KMS-11 (cell line): Measurements from ENCODE around the gene ZIK1.

Source experiments
- H2AFZ ChIP-seq: fragments of 200-600 bp; sonication (generic); 2 replicates; pipeline ENCODE4 v1.6.1; 2016; ENCODE audit warnings: antibody characterized with exemption, mixed run types, low read depth
- H3K27ac ChIP-seq: fragments of 200-600 bp; sonication (generic); 2 replicates; pipeline ENCODE4 v1.6.1; 2016; ENCODE audit warnings: mild to moderate bottlenecking, mixed run types
- H3K27me3 ChIP-seq: fragments of 200-600 bp; sonication (generic); 2 replicates; pipeline ENCODE4 v1.6.1; 2017; ENCODE audit warnings: mild to moderate bottlenecking, low read depth, mixed run types, moderate library complexity; ENCODE audit not compliant: insufficient read depth
- H3K36me3 ChIP-seq: fragments of 200-600 bp; sonication (generic); 2 replicates; pipeline ENCODE4 v1.6.1; 2017; ENCODE audit warnings: mild to moderate bottlenecking, mixed run types; ENCODE audit not compliant: insufficient read depth
- H3K4me1 ChIP-seq: fragments of 200-600 bp; sonication (generic); 2 replicates; pipeline ENCODE4 v1.6.1; 2016; ENCODE audit warnings: mild to moderate bottlenecking, low read depth, mixed run types; ENCODE audit not compliant: poor library complexity, severe bottlenecking
- H3K4me2 ChIP-seq: fragments of 200-600 bp; sonication (generic); 2 replicates; pipeline ENCODE4 v1.7.0; 2016; ENCODE audit warnings: mild to moderate bottlenecking, mixed run types
- H3K4me3 ChIP-seq: fragments of 200-600 bp; sonication (generic); IDR thresholded peaks from 2 replicates; pipeline ENCODE4 v1.6.1; 2017; ENCODE audit warnings: low read depth, low read length, mixed read lengths; ENCODE audit not compliant: insufficient read depth
- H3K79me2 ChIP-seq: fragments of 200-600 bp; sonication (generic); 2 replicates; pipeline ENCODE4 v1.6.1; 2016; ENCODE audit warnings: low read depth, mixed run types; ENCODE audit not compliant: insufficient read depth
- H3K9ac ChIP-seq: fragments of 200-600 bp; sonication (generic); 2 replicates; pipeline ENCODE4 v1.6.1; 2016; ENCODE audit warnings: mild to moderate bottlenecking, mixed run types
- H4K20me1 ChIP-seq: fragments of 200-600 bp; sonication (generic); 2 replicates; pipeline ENCODE4 v1.6.1; 2016; ENCODE audit warnings: mild to moderate bottlenecking, mixed run types; ENCODE audit not compliant: insufficient read depth
- TF ChIP-seq, protein P1 (sequence below): fragments of 200-600 bp; sonication (generic); conservative IDR thresholded peaks from 2 replicates; pipeline ENCODE4 v1.6.1; 2017; ENCODE audit warnings: low read depth, mild to moderate bottlenecking, antibody characterized with exemption, low read length, moderate library complexity, mixed read lengths

Gene ZIK1

DNA sequence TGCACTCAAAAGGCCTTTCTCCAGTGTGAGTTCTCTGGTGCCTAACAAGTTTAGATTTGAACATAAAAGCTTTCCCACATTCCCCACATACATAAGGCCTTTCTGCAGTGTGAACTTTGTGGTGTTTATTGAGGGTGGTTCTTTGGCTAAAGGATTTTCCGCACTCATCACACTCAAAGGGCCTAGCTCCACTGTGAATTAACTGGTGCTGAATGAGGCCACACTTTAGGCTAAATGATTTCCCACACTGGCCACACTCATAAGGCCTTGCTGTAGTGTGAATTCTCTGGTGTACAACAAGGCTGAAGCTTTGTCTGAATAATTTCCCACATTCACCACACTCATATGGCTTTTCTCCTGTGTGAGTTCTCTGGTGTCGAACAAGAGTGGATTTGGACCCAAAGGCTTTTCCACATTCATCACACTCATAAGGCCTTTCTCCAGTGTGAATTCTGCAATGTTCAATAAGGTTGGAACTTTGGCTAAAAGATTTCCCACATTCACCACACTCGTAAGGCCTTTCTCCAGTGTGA lies 11.5 kb upstream of the ZIK1 start:
- no peak overlapping the region for H2AFZ ChIP-seq
- H3K36me3 ChIP-seq, result peaks cover 22% of the 10 kb centered on the region; the same call in 1 of the 2 replicates
- H3K4me1 ChIP-seq, result no peaks in the 10 kb centered on the region
- no peak overlapping the region for H3K4me2 ChIP-seq
- H3K79me2 ChIP-seq, result no peaks in the 10 kb centered on the region
- H3K4me3 ChIP-seq, result no peak overlapping the region
- H4K20me1 ChIP-seq, result no peaks in the 10 kb centered on the region
- H3K27me3 ChIP-seq, result no peaks in the 10 kb centered on the region
- H3K9ac ChIP-seq, result no peak overlapping the region
- H3K27ac ChIP-seq, result no peak overlapping the region
- TF ChIP-seq, protein P1, sequence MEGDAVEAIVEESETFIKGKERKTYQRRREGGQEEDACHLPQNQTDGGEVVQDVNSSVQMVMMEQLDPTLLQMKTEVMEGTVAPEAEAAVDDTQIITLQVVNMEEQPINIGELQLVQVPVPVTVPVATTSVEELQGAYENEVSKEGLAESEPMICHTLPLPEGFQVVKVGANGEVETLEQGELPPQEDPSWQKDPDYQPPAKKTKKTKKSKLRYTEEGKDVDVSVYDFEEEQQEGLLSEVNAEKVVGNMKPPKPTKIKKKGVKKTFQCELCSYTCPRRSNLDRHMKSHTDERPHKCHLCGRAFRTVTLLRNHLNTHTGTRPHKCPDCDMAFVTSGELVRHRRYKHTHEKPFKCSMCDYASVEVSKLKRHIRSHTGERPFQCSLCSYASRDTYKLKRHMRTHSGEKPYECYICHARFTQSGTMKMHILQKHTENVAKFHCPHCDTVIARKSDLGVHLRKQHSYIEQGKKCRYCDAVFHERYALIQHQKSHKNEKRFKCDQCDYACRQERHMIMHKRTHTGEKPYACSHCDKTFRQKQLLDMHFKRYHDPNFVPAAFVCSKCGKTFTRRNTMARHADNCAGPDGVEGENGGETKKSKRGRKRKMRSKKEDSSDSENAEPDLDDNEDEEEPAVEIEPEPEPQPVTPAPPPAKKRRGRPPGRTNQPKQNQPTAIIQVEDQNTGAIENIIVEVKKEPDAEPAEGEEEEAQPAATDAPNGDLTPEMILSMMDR, result no peak

DNA sequence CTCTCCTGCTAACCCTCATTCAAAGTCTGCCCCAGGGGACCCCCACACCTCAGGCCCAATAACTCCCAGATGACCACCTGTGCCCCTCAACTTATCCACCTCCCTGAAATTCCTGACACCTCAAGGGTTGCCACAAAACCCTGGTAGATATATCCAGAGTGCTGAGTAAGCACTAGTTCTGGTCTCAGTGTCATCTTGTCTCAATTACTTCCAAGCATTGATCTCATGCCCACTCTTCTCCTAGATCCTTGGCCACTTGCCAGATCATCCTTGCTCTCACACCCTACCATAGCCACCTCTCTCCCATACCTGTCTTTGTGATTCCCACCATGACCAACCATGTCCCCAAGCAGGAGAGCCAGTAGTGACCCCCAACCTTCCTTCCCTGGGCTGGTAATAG lies 7.3 kb upstream of the ZIK1 start:
- H3K36me3 ChIP-seq, result peaks cover 22% of the 10 kb centered on the region; the same call in 1 of the 2 replicates
- H2AFZ ChIP-seq, result no peak overlapping the region

DNA sequence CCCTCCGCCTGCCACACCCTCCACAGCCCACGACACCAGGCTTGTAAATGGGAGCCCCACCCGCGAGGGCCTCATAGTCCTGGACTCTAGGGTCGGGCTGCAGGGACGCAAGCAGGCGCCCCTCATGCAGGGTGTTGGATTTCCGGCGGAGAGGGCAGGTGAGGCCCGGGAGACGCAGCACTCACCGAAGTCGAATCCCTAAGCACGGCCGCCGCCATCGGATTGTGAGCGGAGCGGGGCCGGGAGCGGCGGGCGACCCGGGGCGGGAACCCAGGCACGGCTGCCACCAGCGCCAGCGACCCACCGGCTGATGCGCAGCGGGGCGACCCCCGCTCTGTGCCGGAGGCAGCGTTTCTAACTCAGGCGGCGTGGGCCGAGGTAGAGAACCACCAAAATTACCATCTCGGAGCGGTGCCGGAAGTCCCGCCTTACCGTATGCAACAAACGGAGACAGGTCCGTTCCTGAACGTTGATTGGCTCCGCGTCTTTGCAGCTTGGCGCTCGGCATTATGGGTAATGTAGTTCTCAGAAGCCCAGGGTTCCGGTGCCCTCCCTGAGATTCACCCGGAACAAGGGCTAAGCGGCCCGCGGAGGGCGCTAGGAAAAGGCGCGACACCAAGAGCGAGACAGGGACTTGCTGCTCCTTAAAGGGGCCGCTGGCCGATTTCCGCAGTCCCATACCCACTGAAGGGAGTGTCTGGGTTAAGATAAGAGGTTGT lies 5.3 kb upstream of the ZIK1 start, which contains the start of gene ZNF416:
Gene ZNF416 (minus strand): TSS at position 425 of the 719 bp plus-strand sequence. CDS start 207 bp downstream, at position 218.
- peaks cover 13% of the 10 kb centered on the region; the same call in 1 of the 2 replicates for H3K36me3 ChIP-seq
- peaks cover 5% of the 10 kb centered on the region; the same call in 1 of the 2 replicates for H3K79me2 ChIP-seq
- H3K27ac ChIP-seq, result no peak within 1 kb of the TSS; the same call in 1 of the 2 replicates
- H3K4me3 ChIP-seq, result no peak within 1 kb of the TSS
- no peaks in the 10 kb centered on the region for H4K20me1 ChIP-seq
- peak within 1 kb of the TSS; percentile 62 for H3K4me2 ChIP-seq
- H3K27me3 ChIP-seq, result no peaks in the 10 kb centered on the region
- no peaks in the 10 kb centered on the region for H3K4me1 ChIP-seq
- peak within 1 kb of the TSS; percentile 47; the same call in 1 of the 2 replicates for H3K9ac ChIP-seq
- TF ChIP-seq, protein P1, result no peak
- H2AFZ ChIP-seq, result peak within 1 kb of the TSS; percentile 89

More for the DNA sequence above, 7.3 kb upstream of the ZIK1 start:
- H3K4me3 ChIP-seq, result no peak overlapping the region
- H3K79me2 ChIP-seq, result peaks cover 5% of the 10 kb centered on the region; the same call in 1 of the 2 replicates
- TF ChIP-seq, protein P1, result no peak
- H4K20me1 ChIP-seq, result no peaks in the 10 kb centered on the region
- H3K27me3 ChIP-seq, result no peaks in the 10 kb centered on the region
- no peak overlapping the region for H3K9ac ChIP-seq
- H3K4me1 ChIP-seq, result no peaks in the 10 kb centered on the region
- no peak overlapping the region for H3K27ac ChIP-seq
- H3K4me2 ChIP-seq, result no peak overlapping the region

DNA sequence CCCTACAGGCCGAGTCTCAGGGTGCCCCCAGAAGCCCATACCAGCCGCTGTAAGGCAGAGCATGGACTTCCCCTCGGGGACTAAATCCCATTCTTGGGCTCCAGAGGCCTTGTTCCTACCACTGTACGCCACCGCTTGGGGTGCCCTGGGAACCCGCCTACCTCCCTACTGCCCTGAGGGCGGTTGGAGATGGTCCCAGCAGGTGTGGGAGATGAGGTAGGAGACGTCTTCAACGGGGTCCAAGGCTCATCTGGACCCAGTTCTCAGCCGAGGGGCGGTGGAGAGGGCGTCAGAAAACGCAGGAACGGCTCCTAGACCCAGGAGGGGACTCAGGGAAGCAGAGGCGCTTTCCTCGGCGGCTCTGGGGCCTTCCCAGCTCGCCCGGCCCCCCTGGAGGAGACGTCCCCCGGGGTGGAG lies 833 bp upstream of the ZIK1 start:
- no peak overlapping the region for H3K4me2 ChIP-seq
- TF ChIP-seq, protein P1, result no peak
- no peaks in the 10 kb centered on the region for H3K36me3 ChIP-seq
- no peak overlapping the region for H3K27ac ChIP-seq
- H3K9ac ChIP-seq, result no peak overlapping the region
- H2AFZ ChIP-seq, result no peak overlapping the region
- no peaks in the 10 kb centered on the region for H3K4me1 ChIP-seq
- no peaks in the 10 kb centered on the region for H3K79me2 ChIP-seq
- H3K27me3 ChIP-seq, result no peaks in the 10 kb centered on the region
- no peaks in the 10 kb centered on the region for H4K20me1 ChIP-seq
- H3K4me3 ChIP-seq, result no peak overlapping the region
